ENCODE measurements around the gene HOXA3.
A peak's percentile ranks its signal among the peaks of the same experiment; 100 is the strongest.

Gene HOXA3

DNA sequence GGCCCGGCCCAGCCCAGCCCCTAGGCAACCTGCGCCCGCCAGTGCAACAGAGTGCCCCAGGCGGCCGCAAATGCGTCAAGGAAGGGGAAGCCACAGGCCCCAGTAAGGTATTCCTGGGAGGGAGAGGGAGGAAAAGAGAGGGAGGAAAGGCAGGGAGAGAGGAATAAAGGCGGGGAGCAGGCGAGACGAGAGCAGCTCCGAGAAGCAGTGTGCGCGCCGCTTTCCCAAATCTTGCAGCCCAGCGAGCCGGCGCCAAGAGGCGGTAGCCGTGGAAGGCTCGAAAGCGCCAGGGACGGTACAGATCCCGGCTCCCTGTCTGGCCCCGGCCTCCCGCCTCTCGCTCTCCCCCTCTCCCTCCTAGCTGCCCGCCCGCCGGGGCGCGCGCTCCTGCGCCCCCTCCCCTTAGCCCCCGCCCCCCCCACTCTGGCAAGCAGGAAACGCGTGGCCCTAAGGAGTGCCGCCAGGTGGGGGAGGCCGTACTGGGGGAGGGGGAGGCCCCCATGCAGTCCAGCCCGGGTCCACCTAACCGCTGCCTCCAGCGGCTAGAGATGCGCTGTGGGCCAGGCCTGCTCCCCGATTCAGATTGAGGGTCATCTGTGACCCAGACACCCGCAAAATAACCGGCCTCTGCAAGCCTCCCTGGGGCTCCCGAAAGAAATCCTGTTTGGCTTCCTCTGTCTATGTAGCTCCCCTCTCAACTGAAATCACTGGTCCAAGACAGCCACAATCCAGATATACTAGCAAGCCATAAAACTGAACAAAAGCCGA is 17.5 kb upstream of the HOXA3 start:
- intact Hi-C loops (cut with DNase I), result loop anchor here (10.0 kb wide), 1 partner anchor 1275 kb away; no protein-coding TSS in a partner anchor
- DNase-seq, result peak in 3 of 10 donors; percentile 22 to 66 (median 29)

- intact Hi-C loops (cut with DNase I), result loop anchor here (10.0 kb wide), 1 partner anchor 1274 kb away; no protein-coding TSS in a partner anchor
- peak in 2 of 10 donors; percentile 58 to 74 for DNase-seq
Measured at GRCh38 chr7:27168265-27168947, 16.0 kb upstream of the HOXA3 start.

DNA sequence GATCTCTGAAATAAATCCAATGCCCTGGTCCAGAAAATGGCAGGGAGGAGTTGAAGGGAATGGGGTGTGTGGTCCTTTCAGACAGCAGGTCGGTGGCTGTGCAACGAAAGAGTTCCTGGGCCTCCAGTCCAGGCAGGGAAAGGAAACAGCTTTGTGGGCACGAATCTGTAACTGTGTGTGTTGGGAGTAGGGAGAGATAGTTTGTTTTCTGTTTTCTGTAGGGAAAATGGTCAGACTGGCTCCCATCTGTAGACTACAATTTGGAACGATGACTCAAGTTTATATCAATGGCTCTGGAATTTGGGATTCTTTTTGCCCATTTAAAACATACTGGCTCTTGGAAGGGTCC is 15.5 kb upstream of the HOXA3 start:
- no peak for DNase-seq
- intact Hi-C loops (cut with DNase I), result loop anchor here (10.0 kb wide), 1 partner anchor 1273 kb away; no protein-coding TSS in a partner anchor

- DNase-seq, result peak in 2 of 10 donors; percentile 41 to 65
- intact Hi-C loops (cut with DNase I), result loop anchor here (10.0 kb wide), 1 partner anchor 1272 kb away; no protein-coding TSS in a partner anchor
Measured at GRCh38 chr7:27166531-27167505, 14.4 kb upstream of the HOXA3 start.

DNA sequence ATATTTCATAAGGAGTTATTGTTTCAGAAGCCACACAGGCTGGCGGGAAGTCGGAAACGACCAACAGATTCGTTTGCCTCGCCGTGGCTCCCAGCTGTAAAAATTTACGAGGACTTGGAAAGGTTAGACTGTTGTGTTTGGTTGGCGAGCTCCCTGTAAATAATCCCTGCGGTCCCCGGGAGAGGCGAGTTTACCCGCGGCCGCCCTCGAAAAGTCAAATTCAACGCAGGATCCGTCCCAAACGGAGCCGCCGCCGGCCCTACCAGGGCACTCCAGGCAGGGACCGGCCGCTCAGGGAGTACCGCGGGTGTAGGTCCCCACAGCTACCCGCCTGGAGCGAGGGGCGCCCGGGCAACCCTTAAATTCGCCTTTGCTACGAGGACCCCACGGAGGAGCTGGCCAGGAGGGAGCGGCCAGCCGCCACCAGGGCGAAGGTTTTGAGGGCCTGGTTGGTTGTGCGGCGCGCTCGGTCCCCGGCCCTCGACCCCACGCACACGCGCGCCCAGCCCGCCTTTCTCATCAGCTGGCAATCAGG is 13.7 kb upstream of the HOXA3 start:
- intact Hi-C loops (cut with DNase I), result loop anchor here (10.0 kb wide), 1 partner anchor 1271 kb away; no protein-coding TSS in a partner anchor
- peak in 3 of 10 donors; percentile 31 to 72 (median 33) for DNase-seq

- peak in 4 of 10 donors; percentile 19 to 61 (median 50) for DNase-seq
- intact Hi-C loops (cut with DNase I), result loop anchor here (10.0 kb wide), 1 partner anchor 1271 kb away; no protein-coding TSS in a partner anchor
Measured at GRCh38 chr7:27165089-27165995, 13.0 kb upstream of the HOXA3 start, which contains the start of gene HOXA9. TSS of gene HOXA9 (minus strand) at chr7:27165537. CDS start at chr7:27165457, 80 bp downstream.

- peak in 3 of 10 donors; percentile 47 to 77 (median 51) for DNase-seq
- intact Hi-C loops (cut with DNase I), result loop anchor here (5.0 to 10.0 kb wide), 3 partner anchors 497 to 1270 kb away; no protein-coding TSS in a partner anchor
Measured at GRCh38 chr7:27164367-27165088, 12.1 kb upstream of the HOXA3 start.

DNA sequence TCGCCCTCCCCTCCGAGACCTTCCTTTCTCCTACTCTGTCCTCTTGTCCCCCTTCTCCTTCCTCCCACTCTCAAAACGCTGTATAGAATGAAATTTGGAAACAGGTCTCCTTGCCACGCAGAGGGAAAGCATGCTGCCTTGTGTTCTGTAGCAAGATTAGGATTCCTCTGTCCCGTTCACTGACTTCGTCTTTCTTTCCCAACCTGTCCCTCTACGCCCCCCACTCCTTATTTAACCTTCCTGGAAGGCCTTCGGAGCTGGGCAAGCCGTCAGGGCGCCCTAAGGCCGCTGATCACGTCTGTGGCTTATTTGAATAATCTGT is 11.6 kb upstream of the HOXA3 start:
- no peak for DNase-seq
- intact Hi-C loops (cut with DNase I), result loop anchor here (5.0 to 10.0 kb wide), 3 partner anchors 497 to 1269 kb away; no protein-coding TSS in a partner anchor

- intact Hi-C loops (cut with DNase I), result loop anchor here (5.0 to 10.0 kb wide), 3 partner anchors 496 to 1269 kb away; no protein-coding TSS in a partner anchor
- peak in 3 of 10 donors; percentile 33 to 59 (median 43) for DNase-seq
Measured at GRCh38 chr7:27163288-27164044, 11.1 kb upstream of the HOXA3 start.

DNA sequence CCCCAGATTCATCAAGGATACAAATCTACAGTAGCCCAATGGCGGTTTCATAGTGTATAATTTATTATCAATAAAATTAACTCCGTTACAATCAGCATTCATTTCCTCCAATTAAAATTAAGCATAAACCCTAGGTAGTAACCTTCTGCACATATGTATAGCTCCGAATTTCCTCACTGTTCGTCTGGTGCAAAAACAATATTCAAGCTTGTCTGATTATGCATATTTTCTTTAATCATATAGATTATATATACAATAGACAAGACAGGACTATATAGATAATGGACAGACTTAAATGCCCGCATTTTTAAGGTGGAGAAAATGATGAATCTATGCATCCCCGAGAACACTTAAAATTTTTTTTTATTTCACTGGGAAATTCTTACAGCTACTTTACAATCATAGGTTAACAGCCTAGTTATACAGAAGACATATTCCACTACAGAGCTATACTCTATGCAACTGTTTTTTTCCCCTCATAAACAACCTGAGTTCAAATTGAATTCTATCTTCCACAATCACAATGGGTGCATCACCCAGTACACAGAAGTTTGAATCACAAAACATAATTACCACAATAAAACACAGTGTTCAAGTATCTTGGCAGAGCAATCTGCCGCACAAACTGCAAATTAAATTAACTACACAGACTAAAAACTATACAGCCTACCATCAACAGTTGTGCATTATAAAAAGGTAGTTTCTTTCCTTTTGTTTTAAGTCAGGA is 10.3 kb upstream of the HOXA3 start:
- intact Hi-C loops (cut with DNase I), result loop anchor here (5.0 to 10.0 kb wide), 3 partner anchors 495 to 1268 kb away; no protein-coding TSS in a partner anchor
- no peak for DNase-seq

DNA sequence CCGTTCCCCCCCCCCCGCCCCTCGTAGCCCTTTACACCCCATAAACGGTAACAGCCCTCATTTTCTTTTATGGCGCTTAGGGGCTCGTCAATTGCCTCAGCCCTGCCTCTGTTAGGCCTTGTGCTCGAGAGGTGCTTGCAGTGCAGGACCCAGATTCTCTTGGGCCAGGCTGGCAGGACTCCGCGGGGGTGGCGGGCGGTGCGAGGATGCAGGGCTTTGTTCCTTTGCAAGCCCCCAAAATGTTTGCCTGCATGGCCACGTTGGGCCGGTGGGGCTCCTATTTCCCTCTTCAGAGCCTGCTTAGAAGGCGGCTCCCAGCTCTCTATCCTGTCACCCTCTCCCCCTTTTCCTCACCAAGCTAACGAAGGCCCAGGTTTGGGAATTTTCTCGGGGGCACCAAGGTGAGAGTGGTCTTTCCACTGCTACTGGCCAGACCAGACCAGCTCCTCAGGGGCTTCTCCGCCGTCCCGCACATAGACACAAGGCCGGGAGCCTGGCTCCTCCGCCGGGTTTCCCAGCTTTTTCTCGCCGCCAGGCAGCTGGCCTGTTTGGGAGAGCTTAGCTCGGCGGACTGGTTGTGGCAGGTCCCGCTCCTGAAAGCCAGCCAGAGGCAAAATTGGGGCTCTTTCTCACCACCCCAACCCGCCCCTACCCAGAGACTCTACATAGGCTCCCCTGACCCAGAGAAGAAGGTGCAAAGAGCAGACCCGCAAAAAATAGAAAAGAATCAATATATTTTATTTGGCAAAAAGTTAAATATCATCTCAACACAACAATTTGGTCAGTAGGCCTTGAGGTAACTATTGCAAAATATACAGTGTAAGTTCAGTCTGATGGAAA is 9.6 kb upstream of the HOXA3 start:
- DNase-seq, result peak in 3 of 10 donors; percentile 67 to 80 (median 76)
- intact Hi-C loops (cut with DNase I), result loop anchor here (1.0 to 10.0 kb wide), 5 partner anchors 309 to 1267 kb away; no protein-coding TSS in a partner anchor

- intact Hi-C loops (cut with DNase I), result loop anchor here (1.0 to 10.0 kb wide), 5 partner anchors 308 to 1266 kb away; no protein-coding TSS in a partner anchor
- peak in 2 of 10 donors; percentile 10 to 38 for DNase-seq
Measured at GRCh38 chr7:27161214-27161720, 8.9 kb upstream of the HOXA3 start.

DNA sequence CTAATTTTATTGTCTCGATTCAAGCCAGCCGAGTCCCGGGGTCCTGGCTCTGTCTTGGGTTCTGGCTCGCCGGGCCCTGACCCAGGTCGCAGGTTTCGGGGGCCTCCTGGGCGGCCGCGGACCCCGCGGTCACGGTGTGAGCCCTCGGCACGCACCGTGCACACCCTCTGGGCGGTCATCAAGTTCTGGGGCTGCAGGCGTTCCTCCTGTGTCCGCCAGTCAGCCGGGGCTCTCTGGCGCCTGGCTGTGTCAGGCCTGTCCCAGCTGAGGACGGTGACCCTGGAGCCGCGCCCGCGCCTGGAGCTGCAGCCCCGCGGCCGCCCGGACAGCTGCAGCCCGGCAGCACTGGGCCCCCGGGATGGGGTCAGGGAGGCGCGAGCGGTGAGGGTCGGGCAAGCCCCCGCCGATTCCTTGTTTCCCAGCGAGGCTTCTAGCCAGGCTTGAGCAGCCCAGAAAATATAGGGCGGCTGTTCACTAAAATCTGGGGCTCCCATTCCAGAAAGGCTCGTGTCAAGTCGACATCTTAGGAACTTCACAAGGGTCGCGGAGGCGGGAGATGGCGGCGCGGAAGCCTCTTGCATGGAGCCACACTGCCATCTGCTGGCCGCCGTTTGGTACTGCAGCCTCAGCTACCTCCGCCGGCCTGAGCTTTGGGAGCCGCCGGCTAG is 8.3 kb upstream of the HOXA3 start:
- intact Hi-C loops (cut with DNase I), result loop anchor here (1.0 to 10.0 kb wide), 5 partner anchors 307 to 1266 kb away; no protein-coding TSS in a partner anchor
- peak; percentile 66 to 97 (median 80) for DNase-seq

DNA sequence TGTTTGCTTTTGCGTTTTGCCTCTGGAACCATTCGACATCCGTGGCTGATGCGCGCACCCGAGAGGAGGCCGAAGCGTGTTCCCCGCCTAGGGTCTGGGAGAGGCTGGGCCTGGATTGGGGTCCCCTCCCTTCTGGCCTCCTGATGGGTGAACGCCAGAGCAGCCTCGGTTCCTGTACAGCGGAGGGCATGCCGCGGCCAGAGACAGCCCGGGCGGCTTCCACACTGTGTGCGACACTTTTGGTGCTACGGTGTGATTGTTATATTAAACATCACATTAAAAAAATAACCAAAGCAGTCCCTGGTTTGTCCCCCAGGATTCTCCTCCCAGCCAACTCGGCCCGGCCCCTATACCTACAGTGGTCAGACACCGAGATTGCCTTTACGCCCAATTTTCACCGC is 7.8 kb upstream of the HOXA3 start:
- intact Hi-C loops (cut with DNase I), result loop anchor here (2.0 to 10.0 kb wide), 4 partner anchors 473 to 1265 kb away; no protein-coding TSS in a partner anchor
- peak in 3 of 10 donors; percentile 68 to 77 (median 70) for DNase-seq
